Smooth muscle cell (in vitro differentiated cells): ENCODE data around the gene CLPTM1L. TPM values are rescaled to one million over a fixed set of nuclear protein-coding genes. Genes with fewer than 3 reads are reported as not detected.
"Not testable (repeated sequence)": the region's sequence is repeated elsewhere in the genome, so short reads cannot be mapped to it uniquely, and the experiment has no call there.

Experiments used
- DNase-seq: peaks from one replicate; lab custom pipeline; 2025; ENCODE audit not compliant: unreplicated experiment; lab: John Stamatoyannopoulos, UW
- H2AFZ ChIP-seq: fragments of 200-600 bp; sonication (generic); 2 replicates; pipeline ENCODE4 v1.6.0; 2016; ENCODE audit warnings: antibody characterized with exemption, low read depth, mild to moderate bottlenecking
- H3F3A ChIP-seq: fragments of 200-600 bp; sonication (generic); 2 replicates; pipeline ENCODE4 v1.6.0; 2017; ENCODE audit warnings: antibody characterized with exemption, low read depth
- H3K27ac ChIP-seq: fragments of 200-600 bp; sonication (generic); 2 replicates; pipeline ENCODE4 v1.5.1; 2016; ENCODE audit warnings: low read depth, mild to moderate bottlenecking
- H3K27me3 ChIP-seq: fragments of 200-600 bp; sonication (generic); 2 replicates; pipeline ENCODE4 v1.6.1; 2016; ENCODE audit warnings: low read depth, mild to moderate bottlenecking
- H3K36me3 ChIP-seq: fragments of 200-600 bp; sonication (generic); 2 replicates; pipeline ENCODE4 v1.5.1; 2016; ENCODE audit warnings: low read depth
- H3K4me1 ChIP-seq: fragments of 200-600 bp; sonication (generic); 2 replicates; pipeline ENCODE4 v1.5.1; 2016; ENCODE audit warnings: low read depth
- H3K4me2 ChIP-seq: fragments of 200-600 bp; sonication (generic); 2 replicates; pipeline ENCODE4 v1.6.0; 2016; ENCODE audit warnings: mild to moderate bottlenecking
- H3K4me3 ChIP-seq: fragments of 200-600 bp; sonication (generic); 2 replicates; pipeline ENCODE4 v1.5.1; 2016; ENCODE audit warnings: mild to moderate bottlenecking
- H3K79me2 ChIP-seq: fragments of 200-600 bp; sonication (generic); 2 replicates; pipeline ENCODE4 v1.6.0; 2016; ENCODE audit warnings: low read depth, mild to moderate bottlenecking
- H3K9ac ChIP-seq: fragments of 200-600 bp; sonication (generic); 2 replicates; pipeline ENCODE4 v1.6.0; 2016; ENCODE audit warnings: low read depth
- H3K9me3 ChIP-seq: fragments of 200-600 bp; sonication (generic); replicated peaks from 2 replicates; pipeline ENCODE4 v1.5.1; 2016; ENCODE audit warnings: low read depth
- H4K20me1 ChIP-seq: fragments of 200-600 bp; sonication (generic); 2 replicates; pipeline ENCODE4 v1.6.0; 2016; ENCODE audit warnings: low read depth
- WGBS: methylation state at CpG from one replicate; pipeline ENCODE4 v1.1.7; 2016; ENCODE audit warnings: low lambda C conversion rate; 5-methylcytosine and 5-hydroxymethylcytosine counted together
- polyA plus RNA-seq: library from polyadenylated mRNA; unstranded; fragments of >200 nt; fragmentation: Nextera tagmentation; extraction: Ambion mirVana; gene quantifications from 2 replicates; pipeline ENCODE4 v1.2.1, GENCODE V29; 2016
- total RNA-seq: library from RNA; depleted of rRNA; stranded (reverse); fragments of >200 nt; gene quantifications from 2 replicates; pipeline ENCODE4 v1.2.3, GENCODE V29; 2014
- TF ChIP-seq, protein P1 (sequence below): fragments of 200-600 bp; sonication (generic); IDR thresholded peaks from 2 replicates; pipeline ENCODE4 v1.5.1; 2017; ENCODE audit warnings: borderline replicate concordance, mild to moderate bottlenecking, antibody characterized with exemption; ENCODE audit not compliant: insufficient read depth, poor library complexity, severe bottlenecking

CLPTM1L gene
- total and polyA plus RNA-seq, 2 experiments from 2014 or later, result 125 to 127 TPM

DNA sequence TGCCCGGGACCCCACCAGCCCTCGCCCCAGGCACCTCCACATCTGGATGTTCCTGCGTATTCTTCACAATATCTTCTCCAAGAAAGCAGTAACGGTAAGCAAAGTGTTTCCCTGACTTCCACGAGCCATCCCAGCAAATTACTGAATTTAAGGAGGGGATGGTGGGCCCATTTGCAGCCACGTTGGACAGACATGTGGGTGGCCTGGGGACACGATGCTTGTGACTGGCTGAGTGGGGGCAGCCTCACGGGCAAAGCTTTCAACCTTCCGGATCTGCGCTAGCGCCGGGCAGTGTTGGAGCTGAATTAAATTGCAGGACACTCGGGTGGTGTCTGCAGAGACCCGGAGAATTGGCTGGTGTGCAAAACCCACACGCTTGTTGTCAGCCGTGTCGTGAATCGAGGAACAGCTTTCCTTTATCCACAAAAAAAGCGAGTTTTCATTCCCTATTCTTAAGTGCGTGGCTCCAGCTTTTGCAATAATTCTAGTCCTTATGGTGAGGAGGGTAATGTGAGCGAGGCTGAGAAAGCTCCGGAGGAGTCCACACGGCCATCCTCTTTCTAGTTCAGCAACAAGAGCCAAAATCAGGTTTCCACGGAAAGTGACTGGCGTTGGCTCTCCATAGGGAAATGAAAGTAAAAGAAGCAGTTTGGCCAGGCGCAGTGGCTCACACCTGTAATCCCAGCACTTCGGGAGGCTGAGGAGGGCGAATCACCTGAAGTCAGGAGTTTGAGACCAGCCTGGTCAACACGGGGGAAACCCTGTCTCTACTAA is 17.5 kb upstream of the CLPTM1L start:
- H3K79me2 ChIP-seq, result no peaks in the 10 kb centered on the region
- H3K36me3 ChIP-seq, result no peaks in the 10 kb centered on the region
- H3F3A ChIP-seq, result no peaks in the 10 kb centered on the region
- no peak overlapping the region for H3K27ac ChIP-seq
- 87% methylated on average over 29 of the region's 29 CpGs for WGBS
- H3K4me3 ChIP-seq, result no peak overlapping the region
- peaks cover 43% of the 10 kb centered on the region for H3K27me3 ChIP-seq
- no peak overlapping the region for H2AFZ ChIP-seq
- H3K4me2 ChIP-seq, result no peak overlapping the region
- DNase-seq, result no peak
- no peaks in the 10 kb centered on the region for H3K4me1 ChIP-seq
- H3K9me3 ChIP-seq, result no peaks in the 10 kb centered on the region
- H3K9ac ChIP-seq, result no peak overlapping the region
- TF ChIP-seq, protein P1, sequence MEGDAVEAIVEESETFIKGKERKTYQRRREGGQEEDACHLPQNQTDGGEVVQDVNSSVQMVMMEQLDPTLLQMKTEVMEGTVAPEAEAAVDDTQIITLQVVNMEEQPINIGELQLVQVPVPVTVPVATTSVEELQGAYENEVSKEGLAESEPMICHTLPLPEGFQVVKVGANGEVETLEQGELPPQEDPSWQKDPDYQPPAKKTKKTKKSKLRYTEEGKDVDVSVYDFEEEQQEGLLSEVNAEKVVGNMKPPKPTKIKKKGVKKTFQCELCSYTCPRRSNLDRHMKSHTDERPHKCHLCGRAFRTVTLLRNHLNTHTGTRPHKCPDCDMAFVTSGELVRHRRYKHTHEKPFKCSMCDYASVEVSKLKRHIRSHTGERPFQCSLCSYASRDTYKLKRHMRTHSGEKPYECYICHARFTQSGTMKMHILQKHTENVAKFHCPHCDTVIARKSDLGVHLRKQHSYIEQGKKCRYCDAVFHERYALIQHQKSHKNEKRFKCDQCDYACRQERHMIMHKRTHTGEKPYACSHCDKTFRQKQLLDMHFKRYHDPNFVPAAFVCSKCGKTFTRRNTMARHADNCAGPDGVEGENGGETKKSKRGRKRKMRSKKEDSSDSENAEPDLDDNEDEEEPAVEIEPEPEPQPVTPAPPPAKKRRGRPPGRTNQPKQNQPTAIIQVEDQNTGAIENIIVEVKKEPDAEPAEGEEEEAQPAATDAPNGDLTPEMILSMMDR, result no peak
- no peaks in the 10 kb centered on the region for H4K20me1 ChIP-seq

DNA sequence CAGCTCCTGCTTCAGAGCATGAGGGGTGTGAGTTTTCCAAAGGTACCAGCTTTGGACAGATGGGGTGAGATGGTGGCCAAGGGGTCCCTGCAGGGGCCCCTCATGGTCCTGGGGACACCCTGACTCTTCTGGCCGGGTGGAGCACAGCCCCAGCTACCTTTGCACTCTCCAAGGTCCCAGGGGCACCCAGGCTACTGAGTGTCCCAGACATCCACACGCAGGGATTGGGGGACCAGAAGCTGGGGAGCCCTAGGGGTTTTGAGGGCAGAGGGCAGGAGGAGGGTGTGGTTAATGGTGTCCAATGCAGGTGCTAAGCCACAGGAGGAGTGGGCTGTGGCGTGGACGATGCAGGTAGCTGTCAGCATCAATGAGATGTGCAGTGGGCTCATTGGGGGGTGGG is 16.0 kb upstream of the CLPTM1L start:
- Histone ChIP-seq H3K4me3 (no peak overlapping the region), H3K4me2 (no peak overlapping the region), H3K27me3 (peaks cover 31% of the 10 kb centered on the region), H2AFZ (no peak overlapping the region), H3K9ac (no peak overlapping the region), H3F3A (no peaks in the 10 kb centered on the region), H3K27ac (no peak overlapping the region), H4K20me1 (no peaks in the 10 kb centered on the region), H3K79me2 (no peaks in the 10 kb centered on the region), H3K36me3 (no peaks in the 10 kb centered on the region), H3K4me1 (no peaks in the 10 kb centered on the region), H3K9me3 (no peaks in the 10 kb centered on the region)
- TF ChIP-seq, protein P1, result no peak
- WGBS, result 90% methylated on average over 4 of the region's 4 CpGs
- DNase-seq, result no peak

DNA sequence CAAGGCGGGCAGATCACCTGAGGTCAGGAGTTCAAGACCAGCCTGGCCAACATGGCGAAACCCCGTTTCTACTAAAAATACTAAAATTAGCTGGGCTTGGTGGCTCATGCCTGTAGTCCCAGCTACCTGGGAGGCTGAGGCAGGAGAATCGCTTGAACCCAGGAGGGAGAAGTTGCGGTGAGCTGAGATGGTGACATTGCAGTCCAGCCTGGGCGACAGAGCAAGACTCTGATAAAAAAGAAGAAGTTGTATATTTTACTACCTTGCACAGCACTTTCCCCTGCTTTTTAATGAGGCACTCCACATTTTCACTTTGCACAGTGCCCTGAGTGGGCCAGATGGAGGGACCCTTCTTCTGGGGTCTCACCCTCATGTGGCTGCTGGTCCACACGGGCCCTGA is 15.5 kb upstream of the CLPTM1L start:
- H3K4me2 ChIP-seq, H3K36me3 ChIP-seq, H3K4me1 ChIP-seq, DNase-seq, H2AFZ ChIP-seq, H3K9ac ChIP-seq, H3K9me3 ChIP-seq, H3F3A ChIP-seq, H3K79me2 ChIP-seq, H3K4me3 ChIP-seq, H4K20me1 ChIP-seq, H3K27ac ChIP-seq: not testable (repeated sequence)
- 95% methylated on average over 7 of the region's 7 CpGs for WGBS
- H3K27me3 ChIP-seq, result peaks cover 30% of the 10 kb centered on the region

DNA sequence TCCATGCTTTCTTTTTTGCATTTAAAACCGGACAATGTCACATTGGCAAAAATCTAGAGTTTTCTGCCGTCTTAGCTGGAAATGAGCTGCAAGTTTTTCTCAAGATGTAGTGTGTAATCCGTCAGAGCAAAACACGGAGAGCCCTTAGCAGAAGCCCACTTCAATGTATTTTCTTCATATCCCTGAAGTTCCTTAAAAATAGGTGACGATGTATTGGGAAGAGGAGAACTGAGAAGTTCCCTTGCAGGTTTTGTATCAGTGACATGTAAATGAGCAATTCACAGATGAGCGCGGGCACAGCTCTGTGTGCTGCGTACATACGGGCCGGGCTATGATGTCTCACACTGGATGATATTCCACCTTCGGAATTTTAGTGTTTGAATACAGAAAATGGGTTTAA is 14.8 kb upstream of the CLPTM1L start:
- Histone ChIP-seq H3K79me2 (no peaks in the 10 kb centered on the region), H3K4me1 (no peaks in the 10 kb centered on the region), H3K4me3 (no peak overlapping the region), H3K9me3 (no peaks in the 10 kb centered on the region), H3K36me3 (no peaks in the 10 kb centered on the region), H3K27me3 (peaks cover 26% of the 10 kb centered on the region), H2AFZ (no peak overlapping the region), H3F3A (no peaks in the 10 kb centered on the region), H3K4me2 (no peak overlapping the region), H4K20me1 (no peaks in the 10 kb centered on the region), H3K27ac (no peak overlapping the region), H3K9ac (no peak overlapping the region)
- TF ChIP-seq, protein P1, result no peak
- no peak for DNase-seq
- WGBS, result 93% methylated on average over 11 of the region's 11 CpGs
